ENCODE measurements around the gene AGBL4.
"Not testable (repeated sequence)": the region's sequence is repeated elsewhere in the genome, so short reads cannot be mapped to it uniquely, and the experiment has no call there.

Gene AGBL4

DNA sequence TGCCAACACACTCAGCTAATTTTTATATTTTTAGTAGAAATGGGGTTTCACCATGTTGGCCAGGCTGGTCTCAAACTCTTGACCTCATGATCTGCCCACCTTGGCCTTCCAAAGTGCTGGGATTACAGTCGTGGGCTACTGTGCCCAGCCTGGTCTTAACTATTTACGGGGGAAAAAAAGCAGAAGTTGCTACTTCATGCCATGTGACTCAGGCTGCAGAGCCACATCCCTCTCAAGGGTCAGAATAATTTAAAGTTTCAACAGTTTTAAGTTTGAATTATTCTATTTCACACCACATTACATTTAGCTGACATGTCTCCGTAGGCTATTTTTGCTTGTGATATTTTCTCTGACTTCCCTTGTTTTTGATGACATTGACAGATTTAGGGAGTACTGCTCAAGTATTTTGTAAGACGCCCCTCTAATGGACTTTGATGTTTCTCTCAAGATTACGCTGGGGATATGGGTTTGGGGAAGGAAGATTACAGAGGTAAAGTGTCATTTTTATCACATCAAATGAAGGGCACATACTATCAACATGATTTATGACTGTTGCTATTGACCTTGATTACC is 14.6 kb upstream of the AGBL4 start:
- TF ChIP-seq CTCF (IDR thresholded peaks at IDR 0.05; ENCODE audit: low read depth, low read length): no peak
- Histone ChIP-seq H3K36me3 (no peaks in the 10 kb centered on the region), H3K27me3 (ENCODE audit: insufficient read depth, low read depth, severe bottlenecking) (no peaks in the 10 kb centered on the region), H3K27ac (no peak overlapping the region), H3K4me3 (ENCODE audit: low read depth, low read length) (no peak overlapping the region), H3K9me3 (ENCODE audit: severe bottlenecking) (no peaks in the 10 kb centered on the region)
- no peak for DNase-seq

GRCh38 chr1:50027794-50028193 is 4.0 kb upstream of the AGBL4 start:
- H3K9me3 ChIP-seq (ENCODE audit: severe bottlenecking): no peaks in the 10 kb centered on the region
- DNase-seq: no peak

GRCh38 chr1:49995734-49996133 is 28.0 kb downstream of the AGBL4 start:
- peak; percentile 13 for DNase-seq
- Histone ChIP-seq H3K4me3 (ENCODE audit: low read depth, low read length) (no peak overlapping the region), H3K27ac (no peak overlapping the region), H3K9me3 (ENCODE audit: severe bottlenecking) (no peaks in the 10 kb centered on the region), H3K36me3 (no peaks in the 10 kb centered on the region), H3K27me3 (ENCODE audit: insufficient read depth, low read depth, severe bottlenecking) (no peaks in the 10 kb centered on the region)
- peak; percentile 37; the same call in 1 of the 2 replicates for TF ChIP-seq CTCF (IDR thresholded peaks at IDR 0.05; ENCODE audit: low read depth, low read length)

More at GRCh38 chr1:50027794-50028193, 4.0 kb upstream of the AGBL4 start:
- Histone ChIP-seq H3K27me3 (ENCODE audit: insufficient read depth, low read depth, severe bottlenecking) (no peaks in the 10 kb centered on the region), H3K27ac (no peak overlapping the region), H3K36me3 (no peaks in the 10 kb centered on the region), H3K4me3 (ENCODE audit: low read depth, low read length) (no peak overlapping the region)
- TF ChIP-seq CTCF (IDR thresholded peaks at IDR 0.05; ENCODE audit: low read depth, low read length): no peak

DNA sequence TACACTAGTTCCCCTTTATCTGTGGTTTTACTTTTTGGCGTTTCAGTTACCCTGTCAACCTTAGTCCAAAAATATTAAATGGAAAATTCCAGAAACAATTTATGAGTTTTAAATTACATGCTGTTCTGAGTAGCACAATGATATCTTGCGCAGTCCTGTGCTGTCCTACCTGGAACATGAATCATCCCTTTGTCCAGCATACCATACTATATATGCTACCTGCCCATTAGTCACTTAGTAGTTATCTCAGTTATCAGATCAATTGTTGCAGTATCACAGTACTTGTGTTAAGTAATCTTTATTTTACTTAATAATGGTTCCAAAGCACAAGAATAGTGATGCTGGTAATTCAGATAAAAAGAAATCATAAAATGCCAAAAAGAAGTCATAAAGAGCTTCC is 52.7 kb downstream of the AGBL4 start:
- Histone ChIP-seq H3K27me3 (ENCODE audit: insufficient read depth, low read depth, severe bottlenecking) (no peaks in the 10 kb centered on the region), H3K36me3 (no peaks in the 10 kb centered on the region), H3K4me3 (ENCODE audit: low read depth, low read length) (no peak overlapping the region), H3K9me3 (ENCODE audit: severe bottlenecking) (no peaks in the 10 kb centered on the region), H3K27ac (no peak overlapping the region)
- no peak for DNase-seq
- TF ChIP-seq CTCF (IDR thresholded peaks at IDR 0.05; ENCODE audit: low read depth, low read length): no peak

GRCh38 chr1:49951385-49951784 is 72.4 kb downstream of the AGBL4 start:
- H3K9me3 ChIP-seq (ENCODE audit: severe bottlenecking): no peaks in the 10 kb centered on the region
- no peak for TF ChIP-seq CTCF (IDR thresholded peaks at IDR 0.05; ENCODE audit: low read depth, low read length)
- H3K4me3 ChIP-seq (ENCODE audit: low read depth, low read length): no peak overlapping the region
- no peak overlapping the region for H3K27ac ChIP-seq
- H3K36me3 ChIP-seq: no peaks in the 10 kb centered on the region
- no peak for DNase-seq
- no peaks in the 10 kb centered on the region for H3K27me3 ChIP-seq (ENCODE audit: insufficient read depth, low read depth, severe bottlenecking)

DNA sequence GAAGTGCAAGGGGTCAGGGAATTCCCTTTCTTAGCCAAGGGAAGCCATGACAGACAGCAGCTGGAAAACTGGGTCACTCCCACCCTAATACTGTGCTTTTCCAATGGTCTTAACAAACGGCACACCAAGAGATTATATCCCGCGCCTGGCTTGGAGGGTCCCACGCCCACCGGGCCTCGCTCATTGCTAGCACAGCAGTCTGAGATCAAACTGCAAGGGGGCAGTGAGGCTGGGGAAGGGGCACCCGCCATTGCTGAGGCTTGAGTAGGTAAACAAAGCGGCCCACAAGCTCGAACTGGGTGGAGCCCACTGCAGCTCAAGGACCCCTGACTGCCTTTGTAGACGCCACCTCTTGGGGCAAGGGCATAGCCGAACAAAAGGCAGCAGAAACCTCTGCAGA is 108.5 kb downstream of the AGBL4 start:
- not testable (repeated sequence) for H3K27ac ChIP-seq

More for the DNA sequence above, 108.5 kb downstream of the AGBL4 start:
- not testable (repeated sequence) for H3K27me3 ChIP-seq (ENCODE audit: insufficient read depth, low read depth, severe bottlenecking); DNase-seq; H3K36me3 ChIP-seq; H3K4me3 ChIP-seq (ENCODE audit: low read depth, low read length); H3K9me3 ChIP-seq (ENCODE audit: severe bottlenecking)
